HG03045 (cell line): ENCODE results near the gene TIMM10.
A peak's percentile ranks its signal among the peaks of the same experiment; 100 is the strongest.
"Not testable (repeated sequence)": the region's sequence is repeated elsewhere in the genome, so short reads cannot be mapped to it uniquely, and the experiment has no call there.

Source experiments
- ATAC-seq: cut with Tn5 transposase; IDR thresholded peaks from one replicate; pipeline ENCODE4 v1.9.1; 2021; ENCODE audit warnings: mild to moderate bottlenecking, moderate library complexity; ENCODE audit not compliant: unreplicated experiment

The TIMM10 gene

DNA sequence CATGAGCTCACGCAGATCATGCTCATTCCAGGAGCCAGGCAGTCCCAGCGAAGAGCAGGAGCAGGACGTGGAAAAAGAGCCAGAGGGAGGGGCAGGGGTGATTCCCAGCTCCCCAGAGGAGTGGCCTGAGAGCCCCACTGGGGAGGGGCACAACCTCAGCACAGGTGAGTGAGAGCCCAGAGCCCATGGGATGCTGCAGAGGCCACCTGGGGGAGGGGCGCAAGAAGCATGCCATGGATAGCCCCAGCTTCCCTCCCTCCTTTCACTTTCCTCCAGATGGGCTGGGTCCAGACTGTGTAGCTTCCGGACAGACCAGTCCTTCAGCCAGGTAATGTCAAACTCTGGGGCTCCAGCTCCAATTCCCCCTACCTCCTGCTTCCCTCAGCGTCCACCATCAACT is 13.0 kb upstream of the TIMM10 start:
- ATAC-seq, result no peak

- ATAC-seq, result no peak
Observed at GRCh38 chr11:57542582-57542981, 12.0 kb upstream of the TIMM10 start.

DNA sequence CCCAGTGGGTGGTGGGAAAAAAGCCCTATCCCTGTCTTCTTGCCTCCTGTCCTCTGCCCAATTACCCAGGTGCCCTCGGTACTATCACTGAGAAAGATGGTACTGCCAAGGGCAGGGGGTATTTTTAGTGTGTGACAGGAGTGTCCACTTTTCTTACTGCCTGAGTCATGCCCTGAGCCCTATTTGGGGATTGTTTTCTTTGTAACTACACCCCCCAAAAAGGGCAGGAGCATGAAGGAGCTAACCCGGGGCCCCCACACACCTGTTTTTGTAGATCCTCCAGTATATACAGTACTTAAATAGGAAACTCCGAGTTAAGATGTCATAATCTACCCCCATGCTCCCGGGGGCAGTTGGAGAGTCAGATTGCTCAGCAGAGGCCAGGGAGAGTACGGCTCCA is 10.6 kb upstream of the TIMM10 start:
- no peak for ATAC-seq

GRCh38 chr11:57539342-57539741 is 8.8 kb upstream of the TIMM10 start:
- no peak for ATAC-seq

- ATAC-seq, result no peak
Observed at GRCh38 chr11:57536947-57537619, 6.5 kb upstream of the TIMM10 start, which contains the start of gene SMTNL1. TSS of gene SMTNL1 (plus strand) at chr11:57537595. CDS start at chr11:57542643, 5,048 bp downstream.

GRCh38 chr11:57534449-57534848 is 3.9 kb upstream of the TIMM10 start:
- ATAC-seq, result not testable (repeated sequence)

DNA sequence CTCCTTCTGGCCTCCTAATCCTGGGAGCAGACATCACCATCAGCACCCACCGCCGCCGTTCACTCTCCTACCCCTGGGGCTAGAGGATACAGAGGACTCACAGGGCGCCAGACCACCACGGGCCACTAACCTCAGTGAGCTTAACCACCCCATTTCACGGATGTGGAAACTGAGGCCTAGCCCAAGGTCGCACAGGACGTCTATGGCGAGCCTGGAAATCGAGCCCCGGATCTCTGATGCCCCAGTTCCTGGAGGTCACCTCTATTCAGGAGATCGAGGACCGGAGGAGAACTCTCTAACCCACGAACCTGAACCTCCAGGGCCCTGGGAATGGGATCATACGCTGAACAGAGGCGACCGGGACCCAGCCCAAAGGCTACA is 349 bp downstream of the TIMM10 start:
- no peak for ATAC-seq

DNA sequence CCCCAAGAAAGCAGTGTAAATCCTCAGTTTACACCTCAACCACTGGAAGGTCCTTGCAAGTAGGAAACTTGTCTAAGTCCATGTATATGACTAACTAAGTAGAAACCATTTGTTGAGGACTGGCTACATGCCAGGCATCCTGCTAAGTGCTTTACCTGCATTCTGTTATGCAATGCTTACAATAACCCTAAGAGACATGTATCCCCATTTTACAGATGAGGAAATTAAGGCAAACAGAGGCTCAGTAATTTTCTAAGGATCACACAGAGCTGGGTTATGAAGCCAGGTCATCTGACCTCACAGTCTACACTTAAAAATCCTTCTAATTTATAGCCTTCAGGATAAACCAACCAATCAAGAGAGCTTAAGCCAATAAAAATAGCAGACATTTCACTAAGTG is 1.5 kb downstream of the TIMM10 start:
- ATAC-seq, result no peak

- ATAC-seq, result no peak
Observed at GRCh38 chr11:57527056-57527631, 3.4 kb downstream of the TIMM10 start.

GRCh38 chr11:57523419-57523818 is 7.1 kb downstream of the TIMM10 start:
- ATAC-seq, result no peak

DNA sequence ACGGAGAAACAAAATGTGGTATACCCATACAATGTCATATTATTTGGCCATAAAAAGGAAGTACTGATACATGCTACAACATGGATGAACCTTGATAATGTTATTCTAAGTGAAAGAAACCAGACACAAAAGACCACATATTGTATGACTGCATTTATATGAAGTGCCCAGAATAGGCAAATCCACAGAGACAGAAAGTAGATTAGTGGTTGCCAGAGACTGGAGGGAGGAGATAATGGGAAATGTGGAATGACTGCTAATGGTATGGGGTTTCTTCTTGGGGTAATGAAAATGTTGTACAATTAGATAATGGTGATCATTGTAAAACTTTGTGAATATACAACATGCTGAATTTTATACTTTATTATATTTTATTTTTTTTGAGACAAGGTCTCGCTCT is 9.4 kb downstream of the TIMM10 start:
- no peak for ATAC-seq

GRCh38 chr11:57516061-57516443 is 14.5 kb downstream of the TIMM10 start:
- ATAC-seq, result no peak

- peak; percentile 42 for ATAC-seq
Observed at GRCh38 chr11:57515332-57516060, 15.1 kb downstream of the TIMM10 start, which contains the start of gene SLC43A1. TSS of gene SLC43A1 (minus strand) at chr11:57515702. CDS start at chr11:57514111, 1,591 bp downstream.

DNA sequence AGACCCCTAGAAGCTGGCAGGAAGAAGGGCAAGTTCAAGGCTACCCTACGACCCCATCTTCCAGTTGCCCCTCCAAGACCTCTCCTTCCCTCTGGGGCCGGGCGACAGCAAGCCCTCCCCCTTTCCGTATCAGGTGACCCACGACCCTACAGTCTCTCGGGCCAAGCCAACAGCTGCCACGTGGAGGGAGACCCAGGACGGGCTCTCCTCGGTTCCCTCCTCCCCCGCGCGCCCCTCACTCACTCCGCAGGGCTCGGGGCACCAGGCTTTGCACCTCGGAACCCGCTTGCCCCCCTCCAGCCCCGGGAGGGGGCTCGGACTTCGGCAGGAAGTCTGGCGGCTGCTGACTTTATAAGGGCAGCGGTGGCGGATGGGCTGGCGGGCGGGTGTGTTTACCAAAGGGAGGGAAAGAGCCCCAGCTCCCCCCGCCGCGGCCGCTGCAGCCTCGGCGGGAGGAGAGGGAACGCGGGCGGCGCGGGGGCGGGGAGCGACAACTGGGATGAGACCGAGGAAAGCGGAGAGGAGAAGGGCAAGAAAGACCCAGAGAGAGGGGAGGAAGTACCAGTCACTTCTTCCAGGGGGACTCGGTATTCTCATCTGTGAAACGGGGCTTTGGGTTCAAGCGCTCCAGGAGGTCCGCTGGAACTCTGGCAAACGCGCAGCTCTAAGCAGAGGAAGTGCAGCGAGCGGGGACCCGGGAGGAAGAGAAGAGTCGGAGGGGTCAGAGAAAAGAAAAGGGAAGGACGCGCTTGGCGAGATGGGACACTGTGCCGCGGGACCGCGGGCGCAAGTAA is 15.8 kb downstream of the TIMM10 start:
- peak; percentile 44 for ATAC-seq

GRCh38 chr11:57513911-57514537 is 16.5 kb downstream of the TIMM10 start:
- ATAC-seq, result peak; percentile 33

GRCh38 chr11:57513452-57513795 is 17.1 kb downstream of the TIMM10 start:
- no peak for ATAC-seq

GRCh38 chr11:57512646-57513451 is 17.7 kb downstream of the TIMM10 start:
- no peak for ATAC-seq

GRCh38 chr11:57511741-57512430 is 18.7 kb downstream of the TIMM10 start:
- ATAC-seq, result no peak

GRCh38 chr11:57508341-57509170 is 22.0 kb downstream of the TIMM10 start:
- ATAC-seq, result no peak
